Fibroblast of pulmonary artery (primary cell): ENCODE data around the gene CHIC1.
"Not testable (repeated sequence)": the region's sequence is repeated elsewhere in the genome, so short reads cannot be mapped to it uniquely, and the experiment has no call there.

ENCODE experiments used
- DNase-seq: peaks from one replicate; pipeline ENCODE4 v3.0.0-alpha.2; 2010; ENCODE audit warnings: low read depth
- H3K4me3 ChIP-seq: replicated peaks from 2 replicates; pipeline ENCODE4 v1.5.1; 2011; ENCODE audit warnings: low read depth, mild to moderate bottlenecking, control low read depth, low read length, moderate library complexity
- TF ChIP-seq, protein P1 (sequence below): IDR thresholded peaks from 2 replicates; pipeline ENCODE4 v1.5.1; 2011; ENCODE audit warnings: mild to moderate bottlenecking, control low read depth, low read length, inconsistent platforms; ENCODE audit errors: missing control alignments

CHIC1 gene

GRCh38 chrX:73668779-73669178 is 105.8 kb downstream of the CHIC1 start:
- DNase-seq = peak; percentile 1

DNA sequence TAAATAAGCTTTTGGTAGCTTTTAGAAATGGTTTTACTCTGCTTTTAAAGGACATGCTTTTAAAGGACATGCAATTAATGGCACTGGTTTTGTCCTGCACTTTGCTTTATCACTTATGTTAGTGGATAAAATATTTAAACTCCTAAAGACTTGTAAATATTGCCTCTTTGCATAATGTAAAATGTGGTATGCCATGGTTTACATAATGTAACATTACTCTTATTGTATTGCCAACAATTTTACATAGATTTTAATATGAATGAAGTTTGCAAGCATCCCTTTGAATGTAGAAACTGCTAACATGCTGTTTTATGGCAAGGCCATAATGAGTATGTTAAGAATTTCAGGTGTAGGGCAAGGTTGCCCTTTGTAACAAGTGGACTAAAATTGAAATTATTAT is 118.4 kb downstream of the CHIC1 start:
- no peak overlapping the region for H3K4me3 ChIP-seq
- DNase-seq = no peak
- TF ChIP-seq, protein P1, sequence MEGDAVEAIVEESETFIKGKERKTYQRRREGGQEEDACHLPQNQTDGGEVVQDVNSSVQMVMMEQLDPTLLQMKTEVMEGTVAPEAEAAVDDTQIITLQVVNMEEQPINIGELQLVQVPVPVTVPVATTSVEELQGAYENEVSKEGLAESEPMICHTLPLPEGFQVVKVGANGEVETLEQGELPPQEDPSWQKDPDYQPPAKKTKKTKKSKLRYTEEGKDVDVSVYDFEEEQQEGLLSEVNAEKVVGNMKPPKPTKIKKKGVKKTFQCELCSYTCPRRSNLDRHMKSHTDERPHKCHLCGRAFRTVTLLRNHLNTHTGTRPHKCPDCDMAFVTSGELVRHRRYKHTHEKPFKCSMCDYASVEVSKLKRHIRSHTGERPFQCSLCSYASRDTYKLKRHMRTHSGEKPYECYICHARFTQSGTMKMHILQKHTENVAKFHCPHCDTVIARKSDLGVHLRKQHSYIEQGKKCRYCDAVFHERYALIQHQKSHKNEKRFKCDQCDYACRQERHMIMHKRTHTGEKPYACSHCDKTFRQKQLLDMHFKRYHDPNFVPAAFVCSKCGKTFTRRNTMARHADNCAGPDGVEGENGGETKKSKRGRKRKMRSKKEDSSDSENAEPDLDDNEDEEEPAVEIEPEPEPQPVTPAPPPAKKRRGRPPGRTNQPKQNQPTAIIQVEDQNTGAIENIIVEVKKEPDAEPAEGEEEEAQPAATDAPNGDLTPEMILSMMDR = no peak

More at GRCh38 chrX:73668779-73669178, 105.8 kb downstream of the CHIC1 start:
- TF ChIP-seq, protein P1 = no peak
- H3K4me3 ChIP-seq = no peak overlapping the region

DNA sequence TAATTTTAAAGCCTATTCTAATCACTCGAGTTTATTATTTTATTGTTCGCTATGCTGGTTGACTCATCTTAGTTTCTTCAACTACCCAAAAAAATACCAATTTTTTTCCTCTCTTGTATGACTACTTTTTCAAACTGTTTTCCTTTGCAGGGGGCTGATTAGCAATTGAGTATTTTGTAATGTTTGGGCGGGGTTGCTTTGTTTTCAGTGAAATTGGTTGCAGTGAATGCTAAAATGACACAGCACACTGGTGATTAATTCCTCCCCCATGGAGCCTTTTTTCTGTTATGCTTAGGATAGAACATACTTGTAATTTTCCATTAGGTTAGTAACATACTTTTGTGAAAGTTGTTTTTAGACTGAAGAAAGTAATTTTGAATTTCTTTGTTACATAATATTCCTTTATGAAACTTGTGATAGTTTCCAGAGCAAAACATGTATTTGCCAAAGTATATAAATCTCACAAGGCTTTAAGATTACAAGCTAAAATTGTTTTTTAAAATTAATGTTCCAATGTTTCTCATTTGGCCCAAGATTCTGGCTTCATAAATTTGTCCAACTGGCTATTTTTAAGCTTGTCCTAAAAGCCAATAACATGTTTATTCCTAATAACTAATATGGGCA is 120.4 kb downstream of the CHIC1 start:
- TF ChIP-seq, protein P1 = no peak
- no peak overlapping the region for H3K4me3 ChIP-seq
- DNase-seq = peak; percentile 31

DNA sequence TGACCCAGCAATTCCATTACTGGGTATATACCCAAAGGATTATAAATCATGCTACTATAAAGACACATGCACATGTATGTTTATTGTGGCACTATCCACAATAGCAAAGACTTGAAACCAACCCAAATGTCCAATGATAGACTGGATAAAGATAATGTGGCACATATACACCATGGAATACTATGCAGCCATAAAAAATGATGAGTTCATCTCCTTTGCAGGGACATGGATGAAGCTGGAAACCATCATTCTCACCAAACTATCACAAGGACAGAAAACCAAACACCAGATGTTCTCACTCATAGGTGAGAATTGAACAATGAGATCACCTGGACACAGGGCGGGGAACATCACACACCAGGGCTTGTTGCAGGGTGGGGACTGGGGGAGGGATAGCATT is 144.0 kb downstream of the CHIC1 start:
- not testable (repeated sequence) for H3K4me3 ChIP-seq, DNase-seq

DNA sequence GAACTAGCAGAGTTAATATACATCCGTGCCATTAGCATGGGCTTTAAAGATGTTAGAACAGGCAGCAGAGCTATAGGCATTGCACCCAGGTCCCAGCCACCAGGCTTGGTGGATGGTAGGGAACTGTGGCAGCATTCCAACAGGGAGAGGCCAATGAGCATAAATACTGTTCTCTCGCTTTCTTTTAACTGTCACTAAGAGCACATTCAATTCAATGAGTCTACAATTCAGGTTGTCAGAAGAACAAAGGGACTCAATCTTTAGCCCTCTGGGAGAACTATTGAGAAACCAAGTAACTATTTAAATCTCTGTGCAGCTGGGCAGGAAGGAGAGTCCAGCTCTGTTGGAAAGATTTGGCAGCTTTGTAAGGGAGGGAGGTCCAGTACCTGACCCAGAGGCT is 165.6 kb downstream of the CHIC1 start:
- TF ChIP-seq, protein P1 = no peak
- no peak overlapping the region for H3K4me3 ChIP-seq
- DNase-seq = no peak
